ENCODE data around the gene APOL1.
"Not testable (repeated sequence)": the region's sequence is repeated elsewhere in the genome, so short reads cannot be mapped to it uniquely, and the experiment has no call there.

GRCh38 chr22:36228369-36228768 is 24.6 kb upstream of the APOL1 start:
- not testable (repeated sequence) for TF ChIP-seq POLR2AphosphoS5, TCF7L2 (IDR thresholded peaks at IDR 0.05; ENCODE audit: low read depth, low read length)
- TF ChIP-seq, protein P1, sequence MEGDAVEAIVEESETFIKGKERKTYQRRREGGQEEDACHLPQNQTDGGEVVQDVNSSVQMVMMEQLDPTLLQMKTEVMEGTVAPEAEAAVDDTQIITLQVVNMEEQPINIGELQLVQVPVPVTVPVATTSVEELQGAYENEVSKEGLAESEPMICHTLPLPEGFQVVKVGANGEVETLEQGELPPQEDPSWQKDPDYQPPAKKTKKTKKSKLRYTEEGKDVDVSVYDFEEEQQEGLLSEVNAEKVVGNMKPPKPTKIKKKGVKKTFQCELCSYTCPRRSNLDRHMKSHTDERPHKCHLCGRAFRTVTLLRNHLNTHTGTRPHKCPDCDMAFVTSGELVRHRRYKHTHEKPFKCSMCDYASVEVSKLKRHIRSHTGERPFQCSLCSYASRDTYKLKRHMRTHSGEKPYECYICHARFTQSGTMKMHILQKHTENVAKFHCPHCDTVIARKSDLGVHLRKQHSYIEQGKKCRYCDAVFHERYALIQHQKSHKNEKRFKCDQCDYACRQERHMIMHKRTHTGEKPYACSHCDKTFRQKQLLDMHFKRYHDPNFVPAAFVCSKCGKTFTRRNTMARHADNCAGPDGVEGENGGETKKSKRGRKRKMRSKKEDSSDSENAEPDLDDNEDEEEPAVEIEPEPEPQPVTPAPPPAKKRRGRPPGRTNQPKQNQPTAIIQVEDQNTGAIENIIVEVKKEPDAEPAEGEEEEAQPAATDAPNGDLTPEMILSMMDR (IDR thresholded peaks at IDR 0.05) = not testable (repeated sequence)
- TF ChIP-seq, protein P2, sequence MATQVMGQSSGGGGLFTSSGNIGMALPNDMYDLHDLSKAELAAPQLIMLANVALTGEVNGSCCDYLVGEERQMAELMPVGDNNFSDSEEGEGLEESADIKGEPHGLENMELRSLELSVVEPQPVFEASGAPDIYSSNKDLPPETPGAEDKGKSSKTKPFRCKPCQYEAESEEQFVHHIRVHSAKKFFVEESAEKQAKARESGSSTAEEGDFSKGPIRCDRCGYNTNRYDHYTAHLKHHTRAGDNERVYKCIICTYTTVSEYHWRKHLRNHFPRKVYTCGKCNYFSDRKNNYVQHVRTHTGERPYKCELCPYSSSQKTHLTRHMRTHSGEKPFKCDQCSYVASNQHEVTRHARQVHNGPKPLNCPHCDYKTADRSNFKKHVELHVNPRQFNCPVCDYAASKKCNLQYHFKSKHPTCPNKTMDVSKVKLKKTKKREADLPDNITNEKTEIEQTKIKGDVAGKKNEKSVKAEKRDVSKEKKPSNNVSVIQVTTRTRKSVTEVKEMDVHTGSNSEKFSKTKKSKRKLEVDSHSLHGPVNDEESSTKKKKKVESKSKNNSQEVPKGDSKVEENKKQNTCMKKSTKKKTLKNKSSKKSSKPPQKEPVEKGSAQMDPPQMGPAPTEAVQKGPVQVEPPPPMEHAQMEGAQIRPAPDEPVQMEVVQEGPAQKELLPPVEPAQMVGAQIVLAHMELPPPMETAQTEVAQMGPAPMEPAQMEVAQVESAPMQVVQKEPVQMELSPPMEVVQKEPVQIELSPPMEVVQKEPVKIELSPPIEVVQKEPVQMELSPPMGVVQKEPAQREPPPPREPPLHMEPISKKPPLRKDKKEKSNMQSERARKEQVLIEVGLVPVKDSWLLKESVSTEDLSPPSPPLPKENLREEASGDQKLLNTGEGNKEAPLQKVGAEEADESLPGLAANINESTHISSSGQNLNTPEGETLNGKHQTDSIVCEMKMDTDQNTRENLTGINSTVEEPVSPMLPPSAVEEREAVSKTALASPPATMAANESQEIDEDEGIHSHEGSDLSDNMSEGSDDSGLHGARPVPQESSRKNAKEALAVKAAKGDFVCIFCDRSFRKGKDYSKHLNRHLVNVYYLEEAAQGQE (IDR thresholded peaks at IDR 0.05; ENCODE audit: insufficient read depth in 1 of 2, low read depth in 2 of 2, low read length in 1 of 2) = not testable (repeated sequence)

Measured in Panc1 (cell line).